CD4-positive, alpha-beta T cell treated with Interleukin-15 for 1 hour (primary cell): Measurements from ENCODE around the gene LRRC74B.
"Not testable (repeated sequence)": the region's sequence is repeated elsewhere in the genome, so short reads cannot be mapped to it uniquely, and the experiment has no call there.

Source experiments
- DNase-seq: peaks from one replicate; pipeline ENCODE4 v3.0.0-alpha.2; 2020

LRRC74B gene

DNA sequence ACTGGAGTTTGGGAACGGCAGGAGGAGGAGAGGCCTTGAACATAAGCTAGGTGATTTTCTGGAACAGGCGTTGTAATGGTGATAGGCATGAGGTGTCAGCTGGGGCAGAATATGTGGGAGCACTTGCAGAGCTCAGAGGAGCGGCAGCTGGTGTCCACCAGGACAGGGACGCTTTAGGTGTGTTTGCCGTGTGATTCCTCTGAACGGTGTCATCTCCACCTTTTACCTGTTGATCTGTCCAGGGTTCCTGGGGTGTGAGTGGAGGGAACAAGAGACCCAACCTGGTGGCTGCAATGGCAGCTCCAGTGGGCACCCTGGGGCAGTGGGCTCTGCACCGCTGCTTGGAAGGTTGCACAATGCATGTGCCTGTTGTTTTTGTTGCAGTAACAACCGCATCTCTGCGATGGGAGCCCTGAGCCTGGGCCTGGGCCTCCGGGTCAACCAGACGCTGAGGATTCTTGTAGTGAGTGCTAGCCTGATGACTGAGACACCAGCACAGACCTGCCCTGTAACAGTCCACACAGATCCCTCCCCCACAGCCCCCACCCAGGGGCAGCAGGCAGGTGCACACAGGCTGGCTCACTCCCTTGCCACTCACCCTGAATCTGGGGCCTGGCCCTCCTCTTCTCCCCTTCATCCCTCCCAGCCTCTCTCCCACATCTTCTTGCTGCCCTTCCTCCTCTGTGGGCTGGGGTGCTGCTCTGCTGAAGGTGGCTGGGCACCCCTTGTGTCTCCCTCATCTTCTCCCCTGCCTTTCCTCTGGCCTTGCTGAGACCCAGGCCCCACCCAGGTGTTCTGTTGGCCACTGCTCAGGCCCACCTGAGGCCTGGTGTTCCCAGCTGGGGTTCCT, 9.2 kb downstream of the LRRC74B start:
- no peak for DNase-seq

DNA sequence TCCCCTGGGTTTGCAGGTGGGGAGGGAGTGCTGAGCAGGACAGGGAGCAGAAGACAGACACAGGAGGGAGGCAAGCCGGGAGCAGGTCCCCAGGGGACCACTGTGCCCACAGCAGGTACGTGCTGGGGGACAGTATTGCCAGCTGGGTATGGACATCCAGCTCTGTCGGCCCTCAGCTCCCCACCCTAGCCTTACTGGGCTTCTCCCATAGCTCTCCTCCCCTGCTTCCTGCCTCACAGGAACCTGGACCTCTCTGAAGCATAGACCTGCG, 9.8 kb downstream of the LRRC74B start:
- DNase-seq, result no peak

DNA sequence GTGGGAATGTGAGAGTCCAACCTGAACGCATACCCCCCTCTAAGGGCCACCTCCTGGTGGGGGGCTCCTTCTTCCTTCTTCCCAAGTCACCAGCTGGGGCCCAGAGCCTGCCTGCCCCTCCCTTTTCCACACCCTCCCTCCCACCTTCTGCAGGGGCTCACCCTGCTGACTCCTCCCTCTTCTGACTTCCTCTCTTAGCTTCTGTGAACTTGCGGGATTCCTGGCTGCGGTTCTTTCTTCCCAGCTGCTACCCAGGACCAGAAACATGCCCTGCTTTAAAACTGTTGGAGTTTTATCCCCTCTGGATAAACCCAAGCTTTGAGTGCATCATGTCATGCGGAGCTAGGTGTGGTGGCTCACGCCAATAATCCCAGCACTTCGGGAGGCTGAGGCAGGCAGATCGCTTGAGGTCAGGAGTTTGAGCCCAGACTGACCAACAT, 10.2 kb downstream of the LRRC74B start:
- no peak for DNase-seq

DNA sequence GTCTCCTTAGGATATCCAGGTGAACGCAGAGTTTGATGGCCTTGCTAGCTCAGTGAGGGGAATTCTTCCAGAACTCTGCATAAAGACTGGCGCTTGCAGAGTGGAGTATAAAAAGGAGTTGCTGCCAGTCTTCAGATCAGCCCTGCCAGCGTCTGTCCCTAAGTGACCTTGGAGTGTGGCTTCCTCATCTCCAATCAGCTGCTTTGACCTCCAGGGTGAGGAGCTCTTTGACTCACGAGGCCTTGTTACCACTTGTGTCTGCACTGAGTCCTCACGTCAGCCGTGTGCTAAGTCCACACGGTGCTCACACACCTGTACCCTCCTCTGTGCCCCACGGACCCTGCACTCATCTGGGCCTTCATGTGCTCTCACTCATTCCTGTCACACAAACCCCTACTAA, 14.6 kb downstream of the LRRC74B start:
- not testable (repeated sequence) for DNase-seq

DNA sequence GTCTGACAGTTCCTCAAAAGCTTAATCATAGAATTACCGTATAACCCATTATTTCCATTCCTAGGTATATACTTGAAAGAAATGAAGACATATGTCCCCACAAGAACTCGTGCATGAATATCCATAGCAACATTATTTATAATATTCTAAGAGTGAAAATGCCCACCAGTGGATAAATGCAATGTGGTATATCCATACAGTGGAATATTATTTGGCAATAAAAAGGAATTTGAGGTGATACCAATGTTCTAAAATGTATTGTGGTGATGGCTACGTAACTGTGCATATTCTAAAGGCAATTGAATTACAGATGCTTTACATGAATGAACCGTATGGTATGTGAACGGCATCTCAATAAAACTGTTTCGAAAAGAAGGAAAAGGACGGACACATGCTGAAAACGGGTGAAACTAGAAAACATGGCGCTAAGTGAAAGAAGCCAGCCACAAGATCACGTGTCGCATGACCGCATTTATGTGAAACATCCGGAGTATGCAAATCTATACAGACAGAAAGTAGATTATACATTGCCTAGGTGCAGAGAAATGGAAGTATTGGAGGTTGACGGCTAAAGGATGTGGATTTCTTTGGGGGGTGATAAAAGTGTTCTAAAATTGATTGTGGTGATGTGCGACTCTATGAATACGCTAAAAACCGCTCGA, 16.0 kb downstream of the LRRC74B start:
- not testable (repeated sequence) for DNase-seq

DNA sequence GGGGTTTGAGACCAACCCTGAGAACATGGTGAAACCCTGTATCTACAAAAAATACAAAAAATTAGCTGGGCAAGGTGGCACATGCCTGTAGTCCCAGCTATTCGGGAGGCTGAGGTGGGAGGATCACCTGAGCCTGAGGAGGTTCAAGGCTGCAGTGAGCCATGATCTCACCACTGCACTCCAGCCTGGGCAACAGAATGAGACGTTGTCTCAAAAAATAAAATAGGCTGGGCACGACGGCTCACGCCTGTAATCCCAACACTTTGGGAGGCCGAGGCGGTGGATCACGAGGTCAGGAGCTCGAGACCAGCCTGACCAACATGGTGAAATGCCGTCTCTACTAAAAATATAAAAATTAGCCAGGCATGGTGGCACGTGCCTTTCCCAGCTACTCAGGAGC, 18.7 kb downstream of the LRRC74B start:
- DNase-seq, result not testable (repeated sequence)

DNA sequence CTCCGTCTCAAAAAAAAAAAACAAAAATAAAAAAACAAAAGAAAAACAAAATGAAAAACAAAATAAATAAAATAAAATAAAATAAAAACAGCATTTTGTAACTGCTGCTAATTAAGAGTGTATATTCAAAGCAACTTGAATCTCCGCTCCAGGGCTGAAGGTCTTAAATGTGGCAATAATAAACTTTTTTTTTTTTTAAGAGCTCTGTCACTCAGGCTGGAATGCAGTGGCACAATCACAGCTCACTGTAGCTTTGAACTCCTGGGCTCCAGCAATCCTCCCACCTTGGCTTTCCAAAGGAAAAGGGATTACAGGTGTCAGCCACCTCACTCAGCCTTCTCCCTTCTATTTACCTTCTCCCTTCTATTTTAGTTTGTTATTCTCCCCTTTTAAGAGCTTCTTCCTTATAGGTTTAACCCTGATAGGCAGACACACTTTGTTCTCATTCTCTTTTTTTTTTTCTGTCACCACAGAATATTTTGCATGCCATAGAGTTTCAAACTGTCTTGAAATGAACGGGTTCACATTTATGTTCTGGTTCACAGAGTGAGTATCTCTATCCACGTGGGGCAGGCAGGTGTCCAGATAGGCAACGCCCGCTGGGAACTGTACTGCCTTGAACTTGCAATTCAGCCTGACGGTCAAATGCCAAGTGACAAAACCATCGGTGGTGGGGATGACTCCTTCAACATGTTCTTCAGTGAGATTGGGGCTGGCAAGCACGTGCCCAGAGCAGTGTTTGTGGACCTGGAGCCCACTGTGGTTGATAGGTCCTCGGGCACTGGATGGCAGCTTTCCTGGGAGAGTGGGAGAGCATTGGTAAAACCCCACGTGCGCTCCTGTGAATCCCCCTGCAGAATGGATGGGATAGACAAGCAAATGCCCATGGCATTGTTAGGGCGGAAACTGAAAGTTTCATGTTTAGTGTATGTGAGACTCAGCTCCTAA, 19.4 kb downstream of the LRRC74B start:
- no peak for DNase-seq

DNA sequence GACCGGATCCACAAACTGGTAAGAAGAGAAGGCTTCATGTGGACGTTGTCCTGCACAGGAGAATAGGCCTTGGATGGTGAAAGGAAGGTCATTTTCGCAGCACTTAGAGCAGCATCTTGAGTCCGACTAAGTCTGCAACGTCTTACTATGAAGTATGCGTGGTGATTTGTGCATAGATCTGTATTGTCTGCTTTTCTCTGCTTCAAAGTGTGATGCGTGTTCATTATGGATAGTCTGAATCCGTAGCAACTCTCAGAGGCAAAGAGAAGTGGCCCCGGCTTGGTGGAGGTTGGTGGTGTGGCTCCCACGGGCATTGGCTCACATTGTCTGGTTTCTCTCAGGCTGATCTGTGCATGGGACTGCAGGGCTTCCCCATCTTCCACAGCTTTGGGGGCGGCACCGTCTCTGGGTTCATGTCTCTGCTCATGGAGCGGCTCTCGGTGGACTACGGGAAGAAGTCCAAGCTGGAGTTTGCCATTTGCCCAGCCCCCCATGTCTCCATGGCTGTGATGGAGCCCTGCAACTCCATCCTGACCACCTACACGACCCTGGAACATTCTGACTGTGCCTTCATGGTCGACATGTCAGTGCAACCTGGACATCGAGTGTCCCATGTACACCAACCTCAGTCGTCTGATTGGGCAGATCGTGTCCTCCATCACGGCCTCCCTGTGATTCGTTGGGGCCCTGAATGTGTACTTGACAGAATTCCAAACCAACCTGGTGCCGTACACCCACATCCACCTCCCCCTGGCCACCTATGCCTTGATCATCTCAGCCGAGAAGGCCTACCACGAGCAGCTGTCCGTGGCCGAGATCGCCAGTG, 21.5 kb downstream of the LRRC74B start:
- no peak for DNase-seq

DNA sequence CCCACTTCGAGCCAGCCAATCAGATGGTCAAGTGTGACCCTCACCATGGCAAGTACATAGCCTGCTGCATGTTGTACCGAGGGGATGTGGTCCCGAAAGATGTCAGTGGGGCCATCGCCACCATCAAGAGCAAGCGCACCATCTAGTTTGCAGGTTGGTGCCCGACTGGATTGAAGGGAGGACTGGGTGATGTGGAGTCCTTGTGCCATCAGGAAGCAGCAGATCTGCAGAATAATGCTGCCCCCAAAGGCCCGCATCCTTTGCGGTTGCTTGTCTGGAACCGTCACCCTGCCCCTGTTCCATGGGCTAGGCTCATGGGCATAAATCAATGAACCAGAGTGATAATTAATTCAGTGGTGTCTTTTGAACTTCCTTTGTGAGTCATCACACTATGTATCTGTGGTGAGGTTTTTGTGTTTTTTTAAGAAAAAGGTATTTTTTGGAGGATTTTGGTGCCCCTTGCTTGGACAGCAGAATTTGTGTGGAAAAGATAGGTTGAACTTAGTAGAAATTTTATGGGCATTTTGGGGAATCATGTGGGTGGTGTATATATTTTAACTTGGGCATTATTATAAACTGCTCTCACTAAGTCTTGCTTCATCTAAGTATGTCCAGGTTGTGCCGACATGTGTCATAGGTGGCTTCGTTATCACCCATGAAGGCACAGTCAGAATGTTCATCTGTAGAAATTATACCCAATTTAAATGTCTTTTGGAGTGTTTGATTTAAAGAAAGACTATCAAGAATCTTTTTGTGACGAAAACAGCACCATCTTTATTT, 22.3 kb downstream of the LRRC74B start:
- DNase-seq, result no peak

DNA sequence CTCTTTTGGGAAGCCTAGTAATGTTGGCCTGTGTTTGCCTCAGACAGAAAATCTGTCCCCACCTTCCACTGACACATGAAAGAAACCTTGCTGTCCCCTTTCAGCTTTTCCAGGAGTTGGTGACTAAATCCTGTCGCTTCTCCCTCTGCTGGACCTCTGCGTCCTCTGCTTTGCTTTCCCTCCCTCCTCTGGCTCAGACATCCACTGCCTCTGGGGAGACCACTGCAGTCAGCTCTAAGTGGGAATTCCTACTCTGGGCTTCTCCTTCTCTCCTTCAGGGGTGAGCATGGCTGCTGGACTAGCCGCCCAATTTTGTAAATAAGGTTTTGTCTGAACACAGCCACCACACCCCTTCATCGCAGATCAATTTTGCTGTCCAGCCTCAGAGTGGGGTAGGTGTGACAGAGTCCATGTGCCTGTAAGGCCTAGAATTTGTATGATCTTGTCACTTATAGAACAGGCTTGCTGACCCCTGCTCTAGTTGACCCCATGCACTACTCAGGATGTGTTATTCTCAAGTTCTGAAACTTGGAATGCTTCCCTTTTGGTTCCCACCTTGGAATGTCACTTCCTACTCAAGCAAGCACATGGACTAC, 23.0 kb downstream of the LRRC74B start:
- DNase-seq, result no peak

DNA sequence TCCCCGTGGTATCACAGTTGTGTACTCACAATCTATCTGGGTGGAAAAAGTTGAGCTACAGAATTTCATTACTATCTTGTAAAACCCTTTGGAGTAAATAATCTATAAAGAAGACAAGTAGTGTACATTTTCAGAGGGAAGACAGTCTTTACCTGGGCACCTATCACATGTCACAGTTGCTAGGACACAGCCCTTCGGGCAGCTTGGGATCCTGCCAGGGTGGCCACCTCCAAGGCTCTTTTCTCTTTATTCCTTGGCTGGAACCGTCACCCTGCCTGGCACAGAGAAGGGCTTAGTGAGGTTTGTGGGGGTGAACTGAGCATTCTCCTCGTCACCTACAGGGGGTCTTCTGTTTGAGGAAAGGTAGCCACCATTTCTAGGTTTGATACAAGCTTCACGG, 23.6 kb downstream of the LRRC74B start:
- no peak for DNase-seq

DNA sequence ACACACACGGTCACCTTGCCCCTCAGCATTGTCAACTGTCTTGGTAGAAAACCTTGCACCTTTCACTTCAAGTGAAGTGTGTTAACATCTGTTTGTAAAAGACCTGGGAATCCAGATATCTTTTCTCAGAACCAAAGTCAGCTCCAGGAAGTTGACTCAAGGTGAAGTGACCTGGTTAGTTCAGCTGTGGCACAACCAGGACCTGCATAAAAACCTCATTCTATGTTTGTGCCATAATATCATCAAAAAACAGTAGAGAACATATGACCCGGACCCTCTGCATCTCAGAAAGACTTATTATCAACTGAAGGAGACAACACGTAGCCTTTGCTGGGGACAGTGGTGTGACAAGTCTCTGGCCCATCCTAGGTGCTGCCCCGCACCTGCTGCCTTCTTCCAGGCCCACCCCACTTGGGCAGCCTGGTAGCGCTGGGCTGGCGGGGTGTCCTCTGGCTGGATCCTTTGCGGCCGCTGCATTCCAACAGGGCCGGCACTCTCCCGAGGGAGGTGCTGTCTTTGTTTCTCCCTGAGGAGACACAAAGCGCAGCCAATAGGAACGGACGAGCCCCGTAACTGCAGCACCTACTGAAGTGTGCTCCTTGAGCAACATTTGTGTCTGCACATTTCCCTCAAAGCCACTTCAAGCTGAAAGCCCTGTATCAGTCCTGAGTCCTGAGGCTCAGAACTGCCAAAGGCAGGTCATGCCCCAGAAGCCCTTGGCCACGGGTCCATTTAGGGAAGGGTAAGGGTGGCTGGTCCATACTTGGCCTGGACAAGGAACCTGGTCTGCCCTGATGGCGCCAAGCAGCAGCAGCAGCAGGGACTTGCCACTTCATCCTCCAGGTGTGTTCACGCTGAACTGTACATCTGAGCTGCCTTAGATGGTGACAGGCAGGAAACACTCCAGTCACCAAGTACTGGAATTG, 25.2 kb downstream of the LRRC74B start:
- DNase-seq, result no peak

DNA sequence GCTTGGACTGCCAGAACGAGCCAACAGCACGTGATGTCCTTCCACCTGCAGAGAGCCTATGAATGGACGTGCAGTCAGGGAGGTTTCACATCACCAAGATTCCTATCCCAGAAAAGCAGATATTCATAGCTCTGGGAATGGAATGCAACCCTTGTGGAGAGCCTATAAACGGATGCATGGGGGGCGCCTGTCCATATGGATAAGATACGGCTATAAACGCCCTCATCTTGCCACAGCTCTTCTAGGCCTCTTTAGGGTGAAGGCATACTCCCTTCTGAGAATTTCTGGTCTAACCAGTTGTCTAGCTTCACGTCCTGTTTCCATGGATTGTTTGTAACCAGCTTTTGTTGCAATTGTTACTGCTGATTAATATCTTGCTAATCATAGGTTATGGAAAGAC, 26.1 kb downstream of the LRRC74B start:
- DNase-seq, result not testable (repeated sequence)

DNA sequence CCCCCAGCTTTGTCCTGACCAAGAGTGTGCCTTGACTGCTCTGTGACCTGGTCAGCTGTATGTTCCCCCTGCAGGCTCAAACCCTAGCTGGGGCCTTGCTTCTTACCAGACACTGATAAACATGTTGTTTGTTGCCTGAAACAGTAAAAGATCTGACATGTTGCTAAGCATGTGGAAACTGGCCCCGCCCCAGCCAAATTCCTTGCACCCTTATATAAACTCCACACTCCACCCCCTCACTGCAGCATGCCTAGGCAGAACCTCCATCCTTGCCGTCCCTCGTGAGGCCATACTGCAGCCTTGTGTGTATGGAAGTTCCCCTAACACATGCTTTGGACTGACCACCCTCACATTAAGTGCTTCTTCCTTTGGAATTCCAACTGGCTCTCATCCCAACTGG, 27.3 kb downstream of the LRRC74B start:
- DNase-seq, result no peak

DNA sequence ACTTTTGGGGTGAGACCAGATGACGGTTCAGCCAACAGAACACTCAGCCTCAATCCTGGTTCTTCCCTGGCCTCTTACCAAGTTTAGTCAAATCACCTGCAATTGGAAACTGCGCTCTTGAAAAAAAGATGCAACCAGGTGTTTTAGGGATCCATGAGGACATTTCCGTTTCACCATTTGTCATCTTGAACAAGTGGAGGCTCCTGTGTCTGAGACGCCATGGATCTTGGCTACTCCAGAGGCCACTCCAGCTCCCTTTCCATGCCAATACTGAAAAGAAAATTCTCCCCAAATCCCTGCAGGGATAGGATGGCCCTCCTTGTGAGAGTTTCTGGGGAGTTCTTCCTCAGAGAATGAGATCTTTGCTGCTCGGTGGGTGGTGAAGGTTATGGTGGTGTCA, 27.7 kb downstream of the LRRC74B start:
- DNase-seq, result no peak

DNA sequence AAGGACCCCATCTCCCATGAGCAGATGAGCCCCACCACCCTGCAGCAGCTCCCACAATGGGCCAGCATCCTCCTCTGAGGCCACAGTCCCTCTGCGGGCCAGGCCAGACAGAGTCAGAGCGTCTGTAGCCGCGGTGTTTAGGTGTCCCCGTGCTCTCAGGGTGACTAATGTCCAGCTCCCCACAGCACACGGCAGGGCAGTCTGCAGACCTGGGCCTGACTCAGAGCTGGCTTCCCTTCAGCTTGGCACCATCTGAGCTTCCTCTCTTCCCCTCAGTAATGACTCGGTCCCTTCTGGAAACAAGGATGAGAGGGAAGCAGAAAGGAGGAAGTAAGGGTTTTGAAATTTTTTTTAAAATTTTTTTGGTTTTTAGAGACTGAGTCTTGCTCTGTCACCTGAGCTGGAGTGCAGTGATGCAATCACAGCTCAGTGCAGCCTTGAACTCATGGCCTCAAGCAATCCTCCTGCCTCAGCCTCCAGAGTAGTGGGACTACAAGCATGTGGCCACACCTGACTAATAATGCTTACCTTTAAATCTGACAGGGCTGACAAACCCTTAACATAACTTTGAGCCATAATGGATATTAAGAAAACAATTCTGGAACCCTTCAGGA, 28.5 kb downstream of the LRRC74B start:
- peak; percentile 43 for DNase-seq

DNA sequence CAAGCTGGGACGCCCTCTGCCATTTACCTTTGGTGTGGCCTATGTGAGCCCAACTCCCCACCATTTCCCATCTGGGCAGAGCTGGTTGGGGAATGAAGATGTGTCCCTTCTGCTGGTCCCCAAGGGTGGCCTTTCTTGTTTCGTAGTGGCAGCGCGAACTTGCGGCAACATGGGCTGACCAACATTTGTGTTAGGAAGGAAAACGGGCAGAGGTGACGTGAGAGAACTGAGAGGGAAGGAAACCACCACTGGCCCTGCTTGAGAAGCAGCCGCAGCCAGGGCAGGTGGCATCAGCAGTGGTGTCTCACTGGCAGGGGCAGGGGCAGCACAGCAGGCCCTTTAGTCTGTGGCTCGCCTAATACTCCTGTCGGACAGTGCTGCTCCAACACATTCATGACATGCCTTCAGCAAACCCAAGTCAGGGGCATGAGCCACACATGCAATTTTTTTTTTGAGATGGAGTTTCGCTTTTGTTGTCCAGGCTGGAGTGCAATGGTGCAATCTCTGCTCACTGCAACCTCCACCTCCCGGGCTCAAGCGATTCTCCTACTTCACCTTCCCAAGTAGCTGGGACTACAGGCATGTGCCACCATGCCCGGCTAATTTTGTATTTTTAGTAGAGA, 29.9 kb downstream of the LRRC74B start:
- DNase-seq, result no peak

DNA sequence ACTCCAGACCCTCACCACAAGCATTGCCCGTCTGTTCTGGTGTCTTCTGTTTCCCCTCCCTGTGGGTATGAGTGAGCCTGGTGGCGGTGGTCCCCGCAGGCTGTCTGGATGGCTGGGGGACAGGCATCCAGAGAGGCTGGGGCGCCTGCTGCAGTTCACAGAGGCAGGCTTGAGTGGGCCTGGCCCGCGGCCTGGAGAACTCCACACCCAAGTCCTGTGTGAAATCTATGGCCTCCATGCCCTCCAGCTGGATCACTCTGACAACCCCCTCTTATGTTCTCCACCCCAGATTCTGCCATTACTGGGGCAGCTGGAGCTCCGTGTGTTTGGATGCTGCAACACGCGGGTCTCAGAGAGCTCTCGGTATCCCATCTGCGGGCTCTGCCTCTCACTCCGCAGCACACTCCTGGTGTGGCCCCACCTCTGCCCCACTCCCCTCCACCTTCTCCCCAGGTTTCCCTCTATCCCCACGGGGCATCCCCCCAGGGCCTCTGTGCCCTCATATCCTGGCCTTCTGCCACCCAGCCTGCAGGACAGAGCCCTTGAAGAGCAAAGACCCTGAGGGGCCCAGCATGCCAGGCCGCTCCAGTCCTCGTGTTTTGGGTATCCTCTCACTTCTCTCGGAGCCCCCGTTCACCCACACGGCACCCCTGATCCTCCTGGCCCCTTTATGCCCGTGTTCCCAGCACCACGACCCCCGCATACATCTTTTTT, 31.3 kb downstream of the LRRC74B start:
- no peak for DNase-seq
